Measurements from ENCODE around the gene PACS1. TPM values are rescaled to one million over a fixed set of nuclear protein-coding genes. Genes with fewer than 3 reads are reported as not detected.

PACS1 gene
- total RNA-seq, 1 donor from 2014 or later = 86.9 TPM

GRCh38 chr11:66066751-66067150 lies 3.3 kb upstream of the PACS1 start:
- Histone ChIP-seq H3K36me3 (ENCODE audit: insufficient read depth, low read length) (peaks cover 64% of the 10 kb centered on the region), H3K9ac (ENCODE audit: low read length) (no peak overlapping the region), H2AFZ (ENCODE audit: low read depth, low read length) (no peak overlapping the region), H3K9me3 (ENCODE audit: insufficient read depth, low read depth, low read length) (no peaks in the 10 kb centered on the region), H3K4me1 (ENCODE audit: insufficient read depth, low read length) (peaks cover 21% of the 10 kb centered on the region), H3K27me3 (ENCODE audit: insufficient read depth, low read length) (no peaks in the 10 kb centered on the region), H3K79me2 (ENCODE audit: insufficient read depth, low read length) (peaks cover 53% of the 10 kb centered on the region), H3K27ac (ENCODE audit: low read depth, low read length) (no peak overlapping the region), H3K4me3 (ENCODE audit: insufficient read depth, low read depth, low read length) (no peak overlapping the region), H4K20me1 (ENCODE audit: insufficient read depth, low read length) (peaks cover 61% of the 10 kb centered on the region), H3K4me2 (ENCODE audit: low read length) (no peak overlapping the region)
- DNase-seq (ENCODE audit: low read depth) (no peak), FAIRE-seq (no peak)
- peaks cover 21% of the 10 kb centered on the region for H3K4me1 Mint-ChIP-seq (ENCODE audit: low read depth, unreplicated experiment)
- no peaks in the 10 kb centered on the region for H3K9me3 Mint-ChIP-seq (ENCODE audit: unreplicated experiment)
- no peaks in the 10 kb centered on the region for H3K27me3 Mint-ChIP-seq (ENCODE audit: low read depth, unreplicated experiment)
- H3K4me3 Mint-ChIP-seq (ENCODE audit: unreplicated experiment) = peak overlapping the region; percentile 21
- H3K36me3 Mint-ChIP-seq (ENCODE audit: low read depth, unreplicated experiment) = peaks cover 20% of the 10 kb centered on the region
- TF ChIP-seq EZH2 (IDR thresholded peaks at IDR 0.05; ENCODE audit: insufficient read depth, low read length) = no peak
- no peak for TF ChIP-seq CTCF (IDR thresholded peaks at IDR 0.05; ENCODE audit: insufficient read depth, low read depth, low read length)
- H3K27ac Mint-ChIP-seq (ENCODE audit: unreplicated experiment) = no peak overlapping the region

GRCh38 chr11:66067640-66068039 lies 2.4 kb upstream of the PACS1 start:
- Mint-ChIP-seq H3K9me3 (ENCODE audit: unreplicated experiment) (no peaks in the 10 kb centered on the region), H3K4me1 (ENCODE audit: low read depth, unreplicated experiment) (peaks cover 28% of the 10 kb centered on the region), H3K36me3 (ENCODE audit: low read depth, unreplicated experiment) (peaks cover 24% of the 10 kb centered on the region), H3K4me3 (ENCODE audit: unreplicated experiment) (no peak overlapping the region), H3K27ac (ENCODE audit: unreplicated experiment) (no peak overlapping the region), H3K27me3 (ENCODE audit: low read depth, unreplicated experiment) (no peaks in the 10 kb centered on the region)
- no peaks in the 10 kb centered on the region for H3K9me3 ChIP-seq (ENCODE audit: insufficient read depth, low read depth, low read length)
- H3K4me3 ChIP-seq (ENCODE audit: insufficient read depth, low read depth, low read length) = no peak overlapping the region
- no peak overlapping the region for H3K27ac ChIP-seq (ENCODE audit: low read depth, low read length)
- H3K4me1 ChIP-seq (ENCODE audit: insufficient read depth, low read length) = peaks cover 25% of the 10 kb centered on the region
- TF ChIP-seq EZH2 (IDR thresholded peaks at IDR 0.05; ENCODE audit: insufficient read depth, low read length) = no peak
- TF ChIP-seq CTCF (IDR thresholded peaks at IDR 0.05; ENCODE audit: insufficient read depth, low read depth, low read length) = no peak
- no peak overlapping the region for H3K9ac ChIP-seq (ENCODE audit: low read length)
- DNase-seq (ENCODE audit: low read depth) (no peak), FAIRE-seq (no peak)
- peaks cover 57% of the 10 kb centered on the region for H3K79me2 ChIP-seq (ENCODE audit: insufficient read depth, low read length)
- H3K27me3 ChIP-seq (ENCODE audit: insufficient read depth, low read length) = no peaks in the 10 kb centered on the region
- no peak overlapping the region for H2AFZ ChIP-seq (ENCODE audit: low read depth, low read length)
- peaks cover 57% of the 10 kb centered on the region for H3K36me3 ChIP-seq (ENCODE audit: insufficient read depth, low read length)
- no peak overlapping the region for H3K4me2 ChIP-seq (ENCODE audit: low read length)
- peaks cover 65% of the 10 kb centered on the region for H4K20me1 ChIP-seq (ENCODE audit: insufficient read depth, low read length)

GRCh38 chr11:66068154-66068821 lies 1.8 kb upstream of the PACS1 start:
- H3K36me3 ChIP-seq (ENCODE audit: insufficient read depth, low read length) = peaks cover 56% of the 10 kb centered on the region
- H3K4me1 ChIP-seq (ENCODE audit: insufficient read depth, low read length) = peaks cover 25% of the 10 kb centered on the region
- no peak overlapping the region for H3K4me3 ChIP-seq (ENCODE audit: insufficient read depth, low read depth, low read length)
- Mint-ChIP-seq H3K27me3 (ENCODE audit: low read depth, unreplicated experiment) (no peaks in the 10 kb centered on the region), H3K27ac (ENCODE audit: unreplicated experiment) (peak overlapping the region; percentile 70), H3K4me1 (ENCODE audit: low read depth, unreplicated experiment) (peaks cover 32% of the 10 kb centered on the region), H3K36me3 (ENCODE audit: low read depth, unreplicated experiment) (peaks cover 23% of the 10 kb centered on the region), H3K4me3 (ENCODE audit: unreplicated experiment) (peak overlapping the region; percentile 85), H3K9me3 (ENCODE audit: unreplicated experiment) (no peaks in the 10 kb centered on the region)
- TF ChIP-seq EZH2 (IDR thresholded peaks at IDR 0.05; ENCODE audit: insufficient read depth, low read length) = no peak
- peak; percentile 78 for TF ChIP-seq CTCF (IDR thresholded peaks at IDR 0.05; ENCODE audit: insufficient read depth, low read depth, low read length)
- no peaks in the 10 kb centered on the region for H3K9me3 ChIP-seq (ENCODE audit: insufficient read depth, low read depth, low read length)
- no peak overlapping the region for H2AFZ ChIP-seq (ENCODE audit: low read depth, low read length)
- H3K4me2 ChIP-seq (ENCODE audit: low read length) = no peak overlapping the region
- peak overlapping the region; percentile 65 for H3K27ac ChIP-seq (ENCODE audit: low read depth, low read length)
- no peak overlapping the region for H3K9ac ChIP-seq (ENCODE audit: low read length)
- no peak for FAIRE-seq
- H3K79me2 ChIP-seq (ENCODE audit: insufficient read depth, low read length) = peaks cover 57% of the 10 kb centered on the region
- DNase-seq (ENCODE audit: low read depth) = peak; percentile 35
- no peaks in the 10 kb centered on the region for H3K27me3 ChIP-seq (ENCODE audit: insufficient read depth, low read length)
- H4K20me1 ChIP-seq (ENCODE audit: insufficient read depth, low read length) = peaks cover 68% of the 10 kb centered on the region

Data from astrocyte (in vitro differentiated cells and primary cell).